HepG2 (cell line): ENCODE results near the gene NT5M. TPM values are rescaled to one million over a fixed set of nuclear protein-coding genes. Genes with fewer than 3 reads are reported as not detected.
A peak's percentile ranks its signal among the peaks of the same experiment; 100 is the strongest.

Experiments
- ATAC-seq: fragments of 200-7000 bp; cut with Tn5 transposase; 3 replicates; pipeline ENCODE4 v1.9.1; 2020; ENCODE audit warnings: mild to moderate bottlenecking, moderate library complexity
- BruUV-seq: library from RNA; stranded (reverse); fragments of 400-500 nt; replicated peaks from 2 replicates; lab custom pipeline; 2021; lab: Mats Ljungman, UMichigan
- CTCF ChIA-PET: fragments of 300-600 bp; formaldehyde crosslinking; extraction: SDS; loops from one replicate; lab custom pipeline; 2021; ENCODE audit warnings: low total read pairs, inconsistent platforms, low intra/inter-chr PET ratio; lab: Yijun Ruan, JAX
- POLR2A ChIA-PET: fragments of 350-600 bp; sonication (Branson Sonifier 250); formaldehyde crosslinking; loops from one replicate; lab custom pipeline; 2020; ENCODE audit warnings: antibody characterized with exemption, inconsistent platforms; lab: Yijun Ruan, JAX
- DNase-seq: peaks from one replicate; pipeline ENCODE4 v3.0.0-alpha.2; 2015; ENCODE audit warnings: low spot score
- FAIRE-seq: peaks from 3 replicates; lab custom pipeline; 2011; peaks lifted over from hg19 to GRCh38; lab: Jason Lieb, UNC
- H2AFZ ChIP-seq: one replicate; pipeline ENCODE4 v1.6.1; 2011; ENCODE audit warnings: low read length, inconsistent platforms
- H3K27ac ChIP-seq: fragments of 300-600 bp; 3 replicates; pipeline ENCODE4 v1.8.0; 2011; ENCODE audit warnings: mixed run types, mild to moderate bottlenecking, mixed read lengths, low read length, inconsistent platforms; ENCODE audit not compliant: insufficient read depth; ENCODE audit errors: extremely low read length
- H3K27me3 ChIP-seq, 2 experiments: fragments of 200-600 bp in 1 of 2; 2 replicates in 1 of 2; 3 replicates in 1 of 2; pipeline versions ENCODE4 v1.6.0 to v1.8.0; 2011; ENCODE audit warnings: low read length in 2 of 2, mild to moderate bottlenecking in 2 of 2, moderate library complexity in 2 of 2, inconsistent platforms in 1 of 2; ENCODE audit not compliant: insufficient read depth in 2 of 2, control insufficient read depth in 1 of 2
- H3K36me3 ChIP-seq, 2 experiments: fragments of 200-600 bp in 1 of 2; replicated peaks in 1 of 2; 2 replicates in 1 of 2; 3 replicates in 1 of 2; pipeline versions ENCODE4 v1.5.1 to v1.8.0; 2011; ENCODE audit warnings: low read length in 2 of 2, inconsistent platforms in 1 of 2; ENCODE audit not compliant: insufficient read depth in 2 of 2, control insufficient read depth in 1 of 2
- H3K4me1 ChIP-seq: 2 replicates; pipeline ENCODE4 v1.5.1; 2012; ENCODE audit warnings: low read length, inconsistent platforms; ENCODE audit not compliant: insufficient read depth
- H3K4me2 ChIP-seq: 2 replicates; pipeline ENCODE4 v1.6.0; 2011; ENCODE audit warnings: low read depth, low read length, inconsistent platforms
- H3K4me3 ChIP-seq, 3 experiments: fragments of 200-600 bp in 1 of 3; sonication (generic), shearing (Covaris generic) in 1 of 3; replicated peaks in 1 of 3; 2 replicates each; pipeline ENCODE4 v1.5.1; 2011 to 2016; ENCODE audit warnings: low read length in 3 of 3, inconsistent platforms in 2 of 3, low read depth in 2 of 3, mild to moderate bottlenecking in 2 of 3, control low read depth in 1 of 3, mixed read lengths in 1 of 3; ENCODE audit not compliant: insufficient read depth in 1 of 3
- H3K79me2 ChIP-seq: one replicate; pipeline ENCODE4 v1.6.1; 2011; ENCODE audit warnings: low read length, inconsistent platforms; ENCODE audit not compliant: insufficient read depth
- H3K9ac ChIP-seq: 2 replicates; pipeline ENCODE4 v1.6.0; 2011; ENCODE audit warnings: mild to moderate bottlenecking, low read depth, low read length, inconsistent platforms; ENCODE audit not compliant: insufficient read depth
- H3K9me3 ChIP-seq: 2 replicates; pipeline ENCODE4 v1.5.1; 2012; ENCODE audit warnings: mild to moderate bottlenecking, low read length
- H4K20me1 ChIP-seq: 2 replicates; pipeline ENCODE4 v1.6.0; 2011; ENCODE audit warnings: inconsistent platforms, mild to moderate bottlenecking, low read length, moderate library complexity; ENCODE audit not compliant: insufficient read depth
- ARNT ChIP-seq: fragments of 450-650 bp; IDR thresholded peaks from 2 replicates; pipeline ENCODE4 v1.6.1; 2017
- CHD2 ChIP-seq: IDR thresholded peaks from 2 replicates; pipeline ENCODE4 v1.6.1; 2011; ENCODE audit warnings: low read depth, low read length, improper control_type of control experiment
- DR1 ChIP-seq: sonication (generic); formaldehyde crosslinking; IDR thresholded peaks from 2 replicates; pipeline ENCODE4 v1.8.0; 2021; ENCODE audit warnings: mild to moderate bottlenecking, missing genetic modification reagents, inconsistent platforms
- HHEX ChIP-seq: IDR thresholded peaks from 2 replicates; pipeline ENCODE4 v1.6.1; 2016; ENCODE audit warnings: control low read depth
- JDP2 ChIP-seq: sonication (generic); formaldehyde crosslinking; IDR thresholded peaks from 2 replicates; pipeline ENCODE4 v1.8.1; 2022; ENCODE audit warnings: missing genetic modification reagents, borderline replicate concordance
- MAFF ChIP-seq: IDR thresholded peaks from 2 replicates; pipeline ENCODE4 v1.6.1; 2011; ENCODE audit warnings: low read depth, low read length, improper control_type of control experiment
- MAFK ChIP-seq, 2 experiments: IDR thresholded peaks in 1 of 2; conservative IDR thresholded peaks in 1 of 2; 2 replicates each; pipeline ENCODE4 v1.6.1; 2011; ENCODE audit warnings: improper control_type of control experiment in 2 of 2, low read length in 2 of 2
- MTF2 ChIP-seq: sonication (generic); formaldehyde crosslinking; IDR thresholded peaks from 2 replicates; pipeline ENCODE4 v1.5.0; 2020; ENCODE audit warnings: missing genetic modification reagents, borderline replicate concordance
- NFIC ChIP-seq: IDR thresholded peaks from 2 replicates; pipeline ENCODE4 v1.6.1; 2012; ENCODE audit warnings: mild to moderate bottlenecking, low read length, inconsistent platforms
- SKI ChIP-seq: fragments of 450-650 bp; IDR thresholded peaks from one replicate; pipeline ENCODE4 v1.6.1; 2018; ENCODE audit warnings: mild to moderate bottlenecking; ENCODE audit not compliant: partially characterized antibody
- SRF ChIP-seq: IDR thresholded peaks from 2 replicates; pipeline ENCODE4 v1.6.1; 2011; ENCODE audit warnings: mild to moderate bottlenecking, low read depth, low read length, moderate library complexity
- SRSF1 ChIP-seq: fragments of 200-400 bp; formaldehyde crosslinking; optimal IDR thresholded peaks from 2 replicates; pipeline ENCODE3; 2017; ENCODE audit warnings: mild to moderate bottlenecking, low read depth, low read length, moderate library complexity
- TEAD3 ChIP-seq: optimal IDR thresholded peaks from 2 replicates; pipeline ENCODE3; 2016; ENCODE audit warnings: borderline replicate concordance
- ZNF17 ChIP-seq: sonication (generic); formaldehyde crosslinking; IDR thresholded peaks from 2 replicates; pipeline ENCODE4 v1.5.0; 2020; ENCODE audit warnings: mild to moderate bottlenecking, missing genetic modification reagents
- ZNF546 ChIP-seq: sonication (generic); formaldehyde crosslinking; conservative IDR thresholded peaks from 2 replicates; pipeline ENCODE4 v1.8.1; 2023; ENCODE audit warnings: mild to moderate bottlenecking, missing genetic modification reagents
- ZNF550 ChIP-seq: sonication (generic); formaldehyde crosslinking; IDR thresholded peaks from 2 replicates; pipeline ENCODE4 v1.4.0; 2020; ENCODE audit warnings: mild to moderate bottlenecking, missing genetic modification reagents, borderline replicate concordance
- WGBS: methylation state at CpG from one replicate; pipeline ENCODE4 v1.1.6; 2017; ENCODE audit warnings: low lambda C conversion rate; 5-methylcytosine and 5-hydroxymethylcytosine counted together
- in situ Hi-C: cut with HindIII; loops from 2 replicates; pipeline ENCODE4 v1.10.0; 2017; ENCODE audit warnings: low pct_unique_long_range_greater_than_20kb; ENCODE audit not compliant: extremely low pct_ligation_motif_present
- intact Hi-C: fragments of 100-400 bp; cut with micrococcal nuclease; formaldehyde crosslinking; loops from one replicate; pipeline ENCODE4 v1.10.0; 2022; ENCODE audit not compliant: unreplicated experiment
- polyA plus RNA-seq, 8 experiments: library from polyadenylated mRNA; depleted of rRNA in 3 of 8; stranded (reverse) in 7 of 8; unstranded in 1 of 8; fragments of >200 nt; fragmentation: Illumina TruSeq in 4 of 8; extraction: Trizol in 4 of 8; gene quantifications; 2 replicates each; pipeline versions ENCODE4 v1.2.1 to v1.2.3, GENCODE V29; 2011 to 2016; ENCODE audit warnings: low read depth in 4 of 8, missing spikeins in 1 of 8, mixed read lengths in 1 of 8; ENCODE audit not compliant: insufficient read depth in 1 of 8
- total RNA-seq, 5 experiments: library from RNA; depleted of rRNA; stranded (reverse); fragments of >200 nt; fragmentation: Illumina TruSeq; extraction: Trizol; gene quantifications; 2 replicates each; pipeline ENCODE4 v1.2.3, GENCODE V29; 2016; ENCODE audit warnings: low read depth in 1 of 5
- TF ChIP-seq, protein P1 (sequence below): sonication (generic); formaldehyde crosslinking; conservative IDR thresholded peaks from 2 replicates; pipeline ENCODE4 v1.8.0; 2022; ENCODE audit warnings: mild to moderate bottlenecking, moderate library complexity, missing genetic modification reagents
- TF ChIP-seq, protein P2 (sequence below): sonication (generic); formaldehyde crosslinking; IDR thresholded peaks from 2 replicates; pipeline ENCODE4 v1.8.0; 2022; ENCODE audit warnings: mild to moderate bottlenecking, missing genetic modification reagents

Gene NT5M
- total and polyA plus RNA-seq, 2 of the 13 experiments (the other 11 are each of a cell fraction or from before 2014, with no cell fraction given): 0.55 to 0.78 TPM

DNA sequence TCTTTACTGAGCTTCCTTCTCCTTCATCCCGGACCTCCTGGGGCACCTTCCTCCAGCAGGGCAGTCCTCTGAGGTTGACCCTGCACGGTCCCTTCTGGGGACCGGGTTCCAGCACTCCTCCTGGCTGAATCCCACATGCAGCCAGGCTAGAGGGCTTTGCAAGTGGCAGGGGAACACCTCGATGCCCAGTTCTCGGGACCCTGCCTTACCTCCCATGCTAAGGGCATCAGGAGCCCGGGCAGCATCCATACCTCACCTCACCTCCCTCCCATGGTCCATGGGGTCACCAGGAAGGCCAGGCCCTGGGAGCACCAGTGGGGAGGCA, 81.1 kb downstream of the NT5M start (continued):
- TF ChIP-seq DR1 (CRISPR knock-in tag): no peak

DNA sequence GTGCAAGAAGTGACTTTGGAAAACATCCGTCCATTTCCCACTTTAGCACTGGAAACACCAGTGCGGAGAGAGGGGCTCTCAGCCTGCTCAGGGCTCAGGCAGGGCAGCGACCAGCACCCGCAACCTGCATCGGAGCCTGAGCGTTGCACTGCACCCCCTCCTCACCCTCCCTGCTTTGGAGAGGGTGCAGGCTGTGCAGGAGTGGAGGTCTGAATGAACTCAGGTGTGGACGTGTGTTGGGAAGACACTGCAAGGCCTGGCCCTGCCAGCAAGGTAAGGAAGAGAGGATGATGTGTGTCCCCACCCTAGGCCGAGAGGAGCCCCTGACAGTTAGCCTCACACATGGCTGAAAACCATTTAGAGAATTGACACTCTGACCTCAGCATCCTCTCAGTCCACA, 81.8 kb downstream of the NT5M start:
- intact Hi-C loops: no loop called here
- no peak for TF ChIP-seq SRF
- TF ChIP-seq HHEX (CRISPR knock-in tag): no peak
- no peak for TF ChIP-seq JDP2
- TF ChIP-seq ARNT: no peak
- no peak for TF ChIP-seq TEAD3
- TF ChIP-seq ZNF17 (CRISPR knock-in tag): no peak
- TF ChIP-seq, all 625 proteins: peak for 0
- DNase-seq (no peak), FAIRE-seq (no peak), ATAC-seq (no peak)
- ChIA-PET CTCF (interaction anchor here (0.6 kb wide), 1 partner anchor 244 kb away, joined by 3 read pairs; no protein-coding TSS in a partner anchor), POLR2A (no interaction called here)
- Histone ChIP-seq H3K27me3 (peaks cover 0 to 23% of the 10 kb centered on the region in 2 experiments; a peak in 3 of 5 replicates), H3K27ac (no peak overlapping the region), H3K4me3 (no peak overlapping the region; a peak in 1 of 6 replicates), H2AFZ (no peak overlapping the region), H3K4me1 (peaks cover 46% of the 10 kb centered on the region), H4K20me1 (no peaks in the 10 kb centered on the region), H3K79me2 (no peaks in the 10 kb centered on the region), H3K9me3 (no peaks in the 10 kb centered on the region), H3K4me2 (no peak overlapping the region), H3K36me3 (no peaks in the 10 kb centered on the region), H3K9ac (no peak overlapping the region)
- WGBS: 28% methylated on average over 2 of the region's 8 CpGs
- in situ Hi-C loops: no loop called here
- BruUV-seq: no TSS peak

DNA sequence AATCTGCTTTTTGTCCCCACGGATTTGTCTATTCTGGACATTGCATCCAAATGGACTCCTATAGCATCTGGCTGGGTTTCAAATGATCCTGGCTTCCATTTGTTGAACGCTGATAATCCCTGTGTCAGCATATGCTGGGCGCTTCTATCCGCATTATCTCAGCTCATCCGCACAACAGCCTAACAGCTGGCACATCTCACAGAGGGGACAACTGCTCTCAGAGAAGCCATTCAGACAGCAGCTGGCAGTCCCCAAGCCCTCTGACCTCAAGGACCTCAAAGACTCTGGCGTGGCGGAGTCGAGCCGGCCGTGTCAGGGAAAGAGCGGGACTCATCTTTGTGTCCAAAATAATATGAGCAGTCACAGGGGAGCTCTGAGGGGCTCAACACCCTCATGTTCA, 82.3 kb downstream of the NT5M start:
- no TSS peak for BruUV-seq
- Histone ChIP-seq H3K4me3 (no peak overlapping the region), H4K20me1 (no peaks in the 10 kb centered on the region), H3K36me3 (no peaks in the 10 kb centered on the region), H2AFZ (no peak overlapping the region), H3K27me3 (peaks cover 0 to 19% of the 10 kb centered on the region in 2 experiments; a peak in 3 of 5 replicates), H3K27ac (no peak overlapping the region), H3K79me2 (no peaks in the 10 kb centered on the region), H3K9me3 (no peaks in the 10 kb centered on the region), H3K9ac (no peak overlapping the region), H3K4me1 (peaks cover 41% of the 10 kb centered on the region), H3K4me2 (no peak overlapping the region)
- CTCF ChIA-PET: interaction anchor here (0.6 kb wide), 1 partner anchor 244 kb away, joined by 3 read pairs; no protein-coding TSS in a partner anchor
- FAIRE-seq (no peak), DNase-seq (no peak), ATAC-seq (no peak)
- TF ChIP-seq NFIC: no peak
- peak; percentile 69 for TF ChIP-seq MAFF
- TF ChIP-seq, protein P1, sequence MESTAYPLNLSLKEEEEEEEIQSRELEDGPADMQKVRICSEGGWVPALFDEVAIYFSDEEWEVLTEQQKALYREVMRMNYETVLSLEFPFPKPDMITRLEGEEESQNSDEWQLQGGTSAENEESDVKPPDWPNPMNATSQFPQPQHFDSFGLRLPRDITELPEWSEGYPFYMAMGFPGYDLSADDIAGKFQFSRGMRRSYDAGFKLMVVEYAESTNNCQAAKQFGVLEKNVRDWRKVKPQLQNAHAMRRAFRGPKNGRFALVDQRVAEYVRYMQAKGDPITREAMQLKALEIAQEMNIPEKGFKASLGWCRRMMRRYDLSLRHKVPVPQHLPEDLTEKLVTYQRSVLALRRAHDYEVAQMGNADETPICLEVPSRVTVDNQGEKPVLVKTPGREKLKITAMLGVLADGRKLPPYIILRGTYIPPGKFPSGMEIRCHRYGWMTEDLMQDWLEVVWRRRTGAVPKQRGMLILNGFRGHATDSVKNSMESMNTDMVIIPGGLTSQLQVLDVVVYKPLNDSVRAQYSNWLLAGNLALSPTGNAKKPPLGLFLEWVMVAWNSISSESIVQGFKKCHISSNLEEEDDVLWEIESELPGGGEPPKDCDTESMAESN (CRISPR knock-in tag): no peak
- peak; percentile 71 to 72 for TF ChIP-seq MAFK (conservative IDR thresholded peaks at IDR 0.05 in 1 of 2, IDR thresholded peaks at IDR 0.05 in 1 of 2; ENCODE audit: low read length in 2 of 2)
- no peak for TF ChIP-seq SKI
- TF ChIP-seq CHD2: no peak
- no peak for TF ChIP-seq MTF2 (CRISPR knock-in tag)
- TF ChIP-seq, protein P2, sequence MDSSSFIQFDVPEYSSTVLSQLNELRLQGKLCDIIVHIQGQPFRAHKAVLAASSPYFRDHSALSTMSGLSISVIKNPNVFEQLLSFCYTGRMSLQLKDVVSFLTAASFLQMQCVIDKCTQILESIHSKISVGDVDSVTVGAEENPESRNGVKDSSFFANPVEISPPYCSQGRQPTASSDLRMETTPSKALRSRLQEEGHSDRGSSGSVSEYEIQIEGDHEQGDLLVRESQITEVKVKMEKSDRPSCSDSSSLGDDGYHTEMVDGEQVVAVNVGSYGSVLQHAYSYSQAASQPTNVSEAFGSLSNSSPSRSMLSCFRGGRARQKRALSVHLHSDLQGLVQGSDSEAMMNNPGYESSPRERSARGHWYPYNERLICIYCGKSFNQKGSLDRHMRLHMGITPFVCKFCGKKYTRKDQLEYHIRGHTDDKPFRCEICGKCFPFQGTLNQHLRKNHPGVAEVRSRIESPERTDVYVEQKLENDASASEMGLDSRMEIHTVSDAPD (CRISPR knock-in tag): no peak
- TF ChIP-seq ZNF546: no peak
- no peak for TF ChIP-seq ZNF550 (CRISPR knock-in tag)
- TF ChIP-seq SRSF1: no peak
- WGBS: 26% methylated on average over 11 of the region's 11 CpGs
- POLR2A ChIA-PET: no interaction called here
- in situ Hi-C loops: no loop called here
- intact Hi-C loops: no loop called here
